GM15510 (cell line): ENCODE results near the gene TSR2.

Source experiments
- POLR2A ChIP-seq: IDR thresholded peaks from 3 replicates; pipeline ENCODE4 v1.6.1; 2011; ENCODE audit warnings: borderline replicate concordance; ENCODE audit not compliant: insufficient read length; ENCODE audit errors: extremely low read depth

TSR2 gene

GRCh38 chrX:54439960-54440871 lies at the start of gene TSR2:
Gene TSR2 (plus strand): TSS chrX:54440404. CDS start chrX:54440422, 18 bp downstream.
- TF ChIP-seq POLR2A, result peak; percentile 64

- no peak for TF ChIP-seq POLR2A
These were observed 43.1 kb upstream of the TSR2 start for GRCh38 chrX:54397113-54397512.

- TF ChIP-seq POLR2A, result no peak
These were observed 32.9 kb upstream of the TSR2 start for GRCh38 chrX:54407266-54407665.

GRCh38 chrX:54411732-54412131 lies 28.5 kb upstream of the TSR2 start:
- no peak for TF ChIP-seq POLR2A

- TF ChIP-seq POLR2A, result no peak
These were observed 26.5 kb upstream of the TSR2 start for GRCh38 chrX:54413753-54414152.

GRCh38 chrX:54415534-54416350 lies 24.5 kb upstream of the TSR2 start:
- TF ChIP-seq POLR2A, result no peak

GRCh38 chrX:54416965-54417364 lies 23.2 kb upstream of the TSR2 start:
- TF ChIP-seq POLR2A, result no peak

- no peak for TF ChIP-seq POLR2A
These were observed 20.5 kb upstream of the TSR2 start for GRCh38 chrX:54419559-54420302.

GRCh38 chrX:54422168-54422567 lies 18.0 kb upstream of the TSR2 start:
- no peak for TF ChIP-seq POLR2A

- no peak for TF ChIP-seq POLR2A
These were observed 16.9 kb upstream of the TSR2 start for GRCh38 chrX:54423161-54423888.

GRCh38 chrX:54427837-54428424 lies 12.3 kb upstream of the TSR2 start:
- no peak for TF ChIP-seq POLR2A

- no peak for TF ChIP-seq POLR2A
These were observed 9.7 kb upstream of the TSR2 start for GRCh38 chrX:54430519-54430918.

GRCh38 chrX:54435121-54435520 lies 5.1 kb upstream of the TSR2 start:
- TF ChIP-seq POLR2A, result no peak

- no peak for TF ChIP-seq POLR2A
These were observed 2.6 kb downstream of the TSR2 start for GRCh38 chrX:54442790-54443189.
